Ovary (tissue), 3 donors: Measurements from ENCODE around the gene NINJ1.

Experiments
- CTCF ChIP-seq, 3 donors: fragments of 450-650 bp in 2 of 3; fragments of 200-600 bp in 1 of 3; IDR thresholded peaks; one replicate each; pipeline versions ENCODE4 v1.5.1 to v1.8.0; 2016 to 2022; ENCODE audit warnings: antibody characterized with exemption in 3 of 3, mild to moderate bottlenecking in 1 of 3
- EP300 ChIP-seq: sonication (generic); formaldehyde crosslinking; IDR thresholded peaks from one replicate; pipeline ENCODE4 v1.6.1; 2017; ENCODE audit warnings: antibody characterized with exemption
- donor health status: DM: no; HTN: no; CAD: no.

- TF ChIP-seq CTCF (IDR thresholded peaks at IDR 0.05) = no peak
- TF ChIP-seq EP300 = no peak
Measured at GRCh38 chr9:93077367-93077766, 56.7 kb downstream of the NINJ1 start.
